PFSK-1 (cell line): ENCODE results near the gene SDK1.

Experiments used
- FOXP2 ChIP-seq: optimal IDR thresholded peaks from 2 replicates; pipeline ENCODE3; 2011; ENCODE audit warnings: borderline replicate concordance, control low read depth, inconsistent platforms; ENCODE audit not compliant: insufficient read depth; ENCODE audit errors: extremely low read length, extremely low read depth
- POLR2AphosphoS5 ChIP-seq: IDR thresholded peaks from 2 replicates; pipeline ENCODE4 v1.6.1; 2012; ENCODE audit warnings: low read depth, mild to moderate bottlenecking, control low read depth, low read length, moderate library complexity
- REST ChIP-seq, 2 experiments: IDR thresholded peaks; 2 replicates each; pipeline versions ENCODE4 v1.6.1 to v1.8.0; 2011 to 2012; ENCODE audit warnings: low read depth in 2 of 2, low read length in 2 of 2, control low read depth in 1 of 2, inconsistent platforms in 1 of 2, mild to moderate bottlenecking in 1 of 2, moderate library complexity in 1 of 2; ENCODE audit not compliant: insufficient read depth in 1 of 2
- SIN3A ChIP-seq: IDR thresholded peaks from 2 replicates; pipeline ENCODE4 v1.6.1; 2012; ENCODE audit warnings: mild to moderate bottlenecking, low read length, moderate library complexity, borderline replicate concordance; ENCODE audit not compliant: insufficient read depth
- TAF1 ChIP-seq: IDR thresholded peaks from 2 replicates; pipeline ENCODE4 v1.6.1; 2012; ENCODE audit warnings: low read length, control low read depth, borderline replicate concordance; ENCODE audit not compliant: insufficient read depth

The SDK1 gene

GRCh38 chr7:3961857-3962503, 660.9 kb downstream of the SDK1 start:
- no peak for TF ChIP-seq TAF1
- no peak for TF ChIP-seq FOXP2
- no peak for TF ChIP-seq REST (IDR thresholded peaks at IDR 0.05; ENCODE audit: insufficient read depth in 1 of 2, low read depth in 2 of 2, low read length in 2 of 2)
- TF ChIP-seq SIN3A, result no peak
- no peak for TF ChIP-seq POLR2AphosphoS5

GRCh38 chr7:3964980-3965606, 664.0 kb downstream of the SDK1 start:
- TF ChIP-seq REST (IDR thresholded peaks at IDR 0.05; ENCODE audit: insufficient read depth in 1 of 2, low read depth in 2 of 2, low read length in 2 of 2) (no peak), POLR2AphosphoS5 (no peak), SIN3A (no peak), FOXP2 (no peak), TAF1 (no peak)

- no peak for TF ChIP-seq FOXP2
- no peak for TF ChIP-seq TAF1
- no peak for TF ChIP-seq REST (IDR thresholded peaks at IDR 0.05; ENCODE audit: insufficient read depth in 1 of 2, low read depth in 2 of 2, low read length in 2 of 2)
- no peak for TF ChIP-seq SIN3A
- TF ChIP-seq POLR2AphosphoS5, result no peak
These were observed 664.8 kb downstream of the SDK1 start for GRCh38 chr7:3965794-3966395.

- no peak for TF ChIP-seq POLR2AphosphoS5
- TF ChIP-seq TAF1, result no peak
- TF ChIP-seq FOXP2, result no peak
- no peak for TF ChIP-seq SIN3A
These were observed 667.2 kb downstream of the SDK1 start for GRCh38 chr7:3968234-3968633.

GRCh38 chr7:3969286-3969685, 668.2 kb downstream of the SDK1 start:
- no peak for TF ChIP-seq POLR2AphosphoS5
- TF ChIP-seq REST (IDR thresholded peaks at IDR 0.05; ENCODE audit: insufficient read depth in 1 of 2, low read depth in 2 of 2, low read length in 2 of 2), result no peak
- TF ChIP-seq FOXP2, result no peak
- TF ChIP-seq TAF1, result no peak
- no peak for TF ChIP-seq SIN3A
